ENCODE measurements around the gene PHACTR3. TPM values are rescaled to one million over a fixed set of nuclear protein-coding genes. Genes with fewer than 3 reads are reported as not detected.

PHACTR3 gene
- total RNA-seq, 2 donors from 2014 or later, result 0.52 TPM; not detected in 1

- ATAC-seq, result no peak
- no peaks in the 10 kb centered on the region for H3K4me1 Mint-ChIP-seq
- H3K9me3 ChIP-seq (ENCODE audit: control insufficient read depth, low read length, poor library complexity, severe bottlenecking), result no peaks in the 10 kb centered on the region
- H3K36me3 Mint-ChIP-seq (ENCODE audit: low read depth), result peaks cover 4% of the 10 kb centered on the region
- H3K27me3 Mint-ChIP-seq, result peaks cover 28% of the 10 kb centered on the region
- H3K4me3 Mint-ChIP-seq, result no peak overlapping the region
- no peak for DNase-seq
- no peak overlapping the region for H3K27ac Mint-ChIP-seq
These were observed 57.8 kb downstream of the PHACTR3 start for GRCh38 chr20:59662161-59662560.

GRCh38 chr20:59662856-59663512 is 58.6 kb downstream of the PHACTR3 start:
- Mint-ChIP-seq H3K4me1 (no peaks in the 10 kb centered on the region), H3K27me3 (peaks cover 28% of the 10 kb centered on the region)

GRCh38 chr20:59663513-59664060 is 59.2 kb downstream of the PHACTR3 start:
- peaks cover 4% of the 10 kb centered on the region for H3K36me3 Mint-ChIP-seq (ENCODE audit: low read depth)
- H3K4me1 Mint-ChIP-seq, result no peaks in the 10 kb centered on the region
- no peak for DNase-seq
- no peak for ATAC-seq
- no peak overlapping the region for H3K4me3 Mint-ChIP-seq
- peaks cover 28% of the 10 kb centered on the region for H3K27me3 Mint-ChIP-seq
- no peaks in the 10 kb centered on the region for H3K9me3 ChIP-seq (ENCODE audit: control insufficient read depth, low read length, poor library complexity, severe bottlenecking)
- H3K27ac Mint-ChIP-seq, result no peak overlapping the region

More at GRCh38 chr20:59662856-59663512, 58.6 kb downstream of the PHACTR3 start:
- Mint-ChIP-seq H3K4me3 (no peak overlapping the region), H3K36me3 (ENCODE audit: low read depth) (peaks cover 4% of the 10 kb centered on the region), H3K27ac (no peak overlapping the region)
- no peaks in the 10 kb centered on the region for H3K9me3 ChIP-seq (ENCODE audit: control insufficient read depth, low read length, poor library complexity, severe bottlenecking)
- ATAC-seq (no peak), DNase-seq (no peak)

- peaks cover 4% of the 10 kb centered on the region for H3K36me3 Mint-ChIP-seq (ENCODE audit: low read depth)
- DNase-seq, result no peak
- H3K27ac Mint-ChIP-seq, result no peak overlapping the region
- H3K27me3 Mint-ChIP-seq, result peaks cover 31% of the 10 kb centered on the region
- no peak for ATAC-seq
- no peak overlapping the region for H3K4me3 Mint-ChIP-seq
- H3K4me1 Mint-ChIP-seq, result no peaks in the 10 kb centered on the region
- no peaks in the 10 kb centered on the region for H3K9me3 ChIP-seq (ENCODE audit: control insufficient read depth, low read length, poor library complexity, severe bottlenecking)
These were observed 60.1 kb downstream of the PHACTR3 start for GRCh38 chr20:59664421-59664941.

GRCh38 chr20:59665656-59666555 is 61.6 kb downstream of the PHACTR3 start:
- H3K9me3 ChIP-seq (ENCODE audit: control insufficient read depth, low read length, poor library complexity, severe bottlenecking), result no peaks in the 10 kb centered on the region
- Mint-ChIP-seq H3K27me3 (peaks cover 38% of the 10 kb centered on the region), H3K27ac (no peak overlapping the region), H3K4me3 (no peak overlapping the region), H3K4me1 (no peaks in the 10 kb centered on the region), H3K36me3 (ENCODE audit: low read depth) (peaks cover 4% of the 10 kb centered on the region)
- DNase-seq, result no peak
- ATAC-seq, result no peak

GRCh38 chr20:59666586-59666985 is 62.2 kb downstream of the PHACTR3 start:
- DNase-seq (no peak), ATAC-seq (no peak)
- Mint-ChIP-seq H3K27ac (no peak overlapping the region), H3K4me3 (no peak overlapping the region), H3K36me3 (ENCODE audit: low read depth) (peaks cover 4% of the 10 kb centered on the region), H3K4me1 (no peaks in the 10 kb centered on the region), H3K27me3 (peaks cover 40% of the 10 kb centered on the region)
- H3K9me3 ChIP-seq (ENCODE audit: control insufficient read depth, low read length, poor library complexity, severe bottlenecking), result no peaks in the 10 kb centered on the region

- H3K9me3 ChIP-seq (ENCODE audit: control insufficient read depth, low read length, poor library complexity, severe bottlenecking), result no peaks in the 10 kb centered on the region
- peaks cover 4% of the 10 kb centered on the region for H3K36me3 Mint-ChIP-seq (ENCODE audit: low read depth)
- no peaks in the 10 kb centered on the region for H3K4me1 Mint-ChIP-seq
- H3K4me3 Mint-ChIP-seq, result no peak overlapping the region
- ATAC-seq, result no peak
- no peak overlapping the region for H3K27ac Mint-ChIP-seq
- peaks cover 40% of the 10 kb centered on the region for H3K27me3 Mint-ChIP-seq
- no peak for DNase-seq
These were observed 62.8 kb downstream of the PHACTR3 start for GRCh38 chr20:59667131-59667530.

- no peaks in the 10 kb centered on the region for H3K9me3 ChIP-seq (ENCODE audit: control insufficient read depth, low read length, poor library complexity, severe bottlenecking)
- ATAC-seq (no peak), DNase-seq (no peak)
- H3K36me3 Mint-ChIP-seq (ENCODE audit: low read depth), result peaks cover 2% of the 10 kb centered on the region
- H3K4me3 Mint-ChIP-seq, result no peak overlapping the region
- peaks cover 38% of the 10 kb centered on the region for H3K27me3 Mint-ChIP-seq
- H3K27ac Mint-ChIP-seq, result no peak overlapping the region
- H3K4me1 Mint-ChIP-seq, result no peaks in the 10 kb centered on the region
These were observed 63.7 kb downstream of the PHACTR3 start for GRCh38 chr20:59667981-59668515.

GRCh38 chr20:59668926-59669850 is 64.8 kb downstream of the PHACTR3 start:
- no peak overlapping the region for H3K4me3 Mint-ChIP-seq
- no peak for DNase-seq
- peaks cover 2% of the 10 kb centered on the region for H3K36me3 Mint-ChIP-seq (ENCODE audit: low read depth)
- H3K27ac Mint-ChIP-seq, result no peak overlapping the region
- peaks cover 44% of the 10 kb centered on the region for H3K27me3 Mint-ChIP-seq
- ATAC-seq, result no peak
- no peaks in the 10 kb centered on the region for H3K9me3 ChIP-seq (ENCODE audit: control insufficient read depth, low read length, poor library complexity, severe bottlenecking)
- no peaks in the 10 kb centered on the region for H3K4me1 Mint-ChIP-seq

GRCh38 chr20:59670786-59671492 is 66.6 kb downstream of the PHACTR3 start:
- Mint-ChIP-seq H3K36me3 (ENCODE audit: low read depth) (no peaks in the 10 kb centered on the region), H3K4me3 (no peak overlapping the region), H3K27me3 (peaks cover 33% of the 10 kb centered on the region), H3K4me1 (no peaks in the 10 kb centered on the region), H3K27ac (no peak overlapping the region)
- no peaks in the 10 kb centered on the region for H3K9me3 ChIP-seq (ENCODE audit: control insufficient read depth, low read length, poor library complexity, severe bottlenecking)
- DNase-seq, result no peak
- no peak for ATAC-seq

GRCh38 chr20:59671661-59672471 is 67.5 kb downstream of the PHACTR3 start:
- H3K4me1 Mint-ChIP-seq, result no peaks in the 10 kb centered on the region
- DNase-seq (no peak), ATAC-seq (no peak)
- no peak overlapping the region for H3K27ac Mint-ChIP-seq
- H3K27me3 Mint-ChIP-seq, result peaks cover 39% of the 10 kb centered on the region
- H3K9me3 ChIP-seq (ENCODE audit: control insufficient read depth, low read length, poor library complexity, severe bottlenecking), result no peaks in the 10 kb centered on the region
- H3K36me3 Mint-ChIP-seq (ENCODE audit: low read depth), result no peaks in the 10 kb centered on the region
- H3K4me3 Mint-ChIP-seq, result no peak overlapping the region

Measured in T-helper 17 cell (primary cell).